ENCODE results near the gene SUPT16H.
"Not testable (repeated sequence)": the region's sequence is repeated elsewhere in the genome, so short reads cannot be mapped to it uniquely, and the experiment has no call there.

SUPT16H gene

DNA sequence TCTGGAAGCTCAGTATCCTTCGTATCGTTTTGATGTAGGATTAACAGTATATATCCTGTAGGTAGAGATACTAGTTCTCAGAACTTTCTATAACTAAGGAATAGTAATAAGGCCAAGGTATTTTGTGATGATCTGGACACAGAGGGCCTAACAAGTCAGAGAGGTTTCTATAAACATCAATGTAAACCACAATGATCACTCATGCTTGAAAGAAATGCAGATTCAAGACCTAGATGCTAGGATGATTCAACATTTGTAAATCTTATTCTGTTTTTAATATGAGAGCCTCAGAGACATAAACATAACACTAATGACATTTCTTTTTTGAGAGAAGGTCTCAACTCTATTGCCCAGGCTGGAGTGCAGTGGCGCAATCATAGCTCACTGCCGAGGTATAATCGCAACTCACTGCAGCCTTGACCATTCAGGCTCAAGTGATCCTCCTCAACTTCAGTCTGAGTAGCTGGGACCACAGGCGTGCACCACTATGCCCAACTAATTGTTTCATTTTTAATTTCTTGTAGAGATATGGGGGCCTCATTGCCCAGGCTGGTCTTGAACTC lies 16.2 kb downstream of the SUPT16H start:
- no peak for DNase-seq (ENCODE audit: low spot score)

DNA sequence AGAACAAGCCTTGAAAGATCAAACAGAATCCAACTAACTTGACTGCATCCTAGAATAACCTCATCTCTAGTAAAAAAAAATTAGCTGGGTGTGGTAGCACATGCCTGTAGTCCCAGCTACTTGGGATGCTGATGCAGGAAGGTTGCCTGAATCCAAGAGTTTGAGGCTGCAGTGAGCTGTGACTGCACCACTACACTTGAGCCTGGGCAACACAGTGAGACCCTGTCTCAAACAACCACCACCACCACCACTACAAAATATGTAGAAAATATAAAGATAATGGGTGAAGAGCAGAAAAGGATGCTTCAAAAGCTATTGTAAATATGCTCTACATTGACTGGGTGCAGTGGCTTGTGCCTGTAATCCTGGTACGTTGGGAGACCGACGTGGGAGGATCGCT lies 27.3 kb downstream of the SUPT16H start:
- no peak for DNase-seq (ENCODE audit: low spot score)

DNA sequence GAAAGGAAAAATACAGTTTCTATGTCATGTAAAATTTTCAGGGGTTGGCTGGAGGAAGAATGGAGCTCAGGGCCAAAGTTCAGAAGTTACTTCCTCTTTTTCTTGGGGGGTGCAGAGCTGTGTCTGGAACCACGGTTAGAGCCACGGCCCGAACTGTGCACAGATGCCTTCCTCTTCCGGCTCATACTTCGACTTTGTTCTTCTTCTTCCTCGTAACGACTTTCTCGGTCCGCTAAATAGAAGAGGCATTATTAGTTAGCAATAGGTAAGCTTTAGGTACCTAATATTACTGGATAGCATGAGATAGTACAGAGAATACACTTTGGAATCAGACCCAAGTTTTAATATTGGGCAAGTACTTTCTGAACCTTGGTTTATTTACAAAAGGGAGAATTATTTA lies 31.2 kb downstream of the SUPT16H start:
- DNase-seq (ENCODE audit: low spot score): no peak

DNA sequence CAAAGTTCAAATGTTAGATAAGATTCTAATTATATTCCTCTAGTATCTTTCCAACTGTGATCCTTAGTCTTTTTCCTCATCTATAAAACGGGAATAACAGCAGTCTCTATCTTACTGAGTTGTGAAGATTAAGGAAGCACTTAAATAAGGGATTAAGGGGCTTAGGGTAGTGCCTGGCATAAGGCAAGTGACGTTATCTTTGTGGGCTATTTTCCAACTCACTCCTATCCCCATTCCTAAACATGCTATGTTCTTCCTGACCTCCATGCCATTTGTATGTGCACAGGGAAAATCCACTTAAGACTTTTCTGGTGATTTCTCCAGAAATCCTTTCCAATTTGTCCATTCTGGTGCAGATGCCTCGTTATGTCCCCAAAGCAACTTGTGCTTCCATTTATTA lies 33.3 kb downstream of the SUPT16H start:
- DNase-seq (ENCODE audit: low spot score): no peak

DNA sequence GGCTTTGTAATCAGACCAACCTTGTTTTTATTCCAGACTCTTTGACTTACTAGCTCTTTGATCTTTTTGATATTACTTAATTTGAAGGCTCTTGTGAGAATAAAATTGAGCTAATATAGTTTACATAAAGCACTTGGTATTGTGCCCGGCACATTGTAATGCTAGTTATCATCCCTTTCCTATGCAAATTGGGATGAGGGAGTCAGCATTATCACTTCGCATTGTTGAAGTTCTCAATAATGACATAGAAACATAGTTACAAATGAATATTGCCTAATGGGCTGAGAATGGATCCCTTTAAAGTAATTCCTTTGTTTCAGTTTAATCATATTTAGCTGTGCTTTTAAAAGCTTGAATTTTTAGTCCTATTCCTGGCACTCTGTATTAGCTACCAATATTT lies 36.6 kb downstream of the SUPT16H start:
- no peak for DNase-seq (ENCODE audit: low spot score)

DNA sequence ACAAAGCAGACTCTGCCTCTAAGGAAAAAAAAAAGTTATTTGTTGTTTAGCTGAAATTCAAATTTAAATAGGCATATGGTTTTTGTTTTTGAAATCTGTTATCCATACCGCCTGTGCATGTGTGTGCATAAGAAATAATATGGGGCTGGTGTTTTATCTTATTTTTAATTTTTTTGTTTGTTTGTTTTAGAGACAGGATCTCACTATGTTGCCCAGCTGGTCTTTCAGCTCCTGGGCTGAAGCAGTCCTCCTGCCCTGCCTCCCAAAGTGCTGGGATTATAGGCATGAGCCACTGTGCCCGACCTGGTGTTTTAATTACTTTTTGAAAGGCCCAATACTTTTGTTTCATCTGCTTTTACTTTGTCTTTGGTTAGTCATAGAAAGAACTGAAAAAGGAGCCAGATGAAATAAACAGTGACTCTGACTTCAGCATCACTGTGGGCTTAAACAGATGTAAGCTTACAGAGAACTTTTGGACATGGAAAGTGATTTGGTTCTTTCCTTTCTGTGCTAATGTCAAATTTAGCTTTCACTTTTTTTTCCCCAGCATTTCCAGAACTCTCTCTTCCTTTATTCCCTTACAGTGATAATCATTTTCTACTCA lies 37.2 kb downstream of the SUPT16H start:
- no peak for DNase-seq (ENCODE audit: low spot score)

DNA sequence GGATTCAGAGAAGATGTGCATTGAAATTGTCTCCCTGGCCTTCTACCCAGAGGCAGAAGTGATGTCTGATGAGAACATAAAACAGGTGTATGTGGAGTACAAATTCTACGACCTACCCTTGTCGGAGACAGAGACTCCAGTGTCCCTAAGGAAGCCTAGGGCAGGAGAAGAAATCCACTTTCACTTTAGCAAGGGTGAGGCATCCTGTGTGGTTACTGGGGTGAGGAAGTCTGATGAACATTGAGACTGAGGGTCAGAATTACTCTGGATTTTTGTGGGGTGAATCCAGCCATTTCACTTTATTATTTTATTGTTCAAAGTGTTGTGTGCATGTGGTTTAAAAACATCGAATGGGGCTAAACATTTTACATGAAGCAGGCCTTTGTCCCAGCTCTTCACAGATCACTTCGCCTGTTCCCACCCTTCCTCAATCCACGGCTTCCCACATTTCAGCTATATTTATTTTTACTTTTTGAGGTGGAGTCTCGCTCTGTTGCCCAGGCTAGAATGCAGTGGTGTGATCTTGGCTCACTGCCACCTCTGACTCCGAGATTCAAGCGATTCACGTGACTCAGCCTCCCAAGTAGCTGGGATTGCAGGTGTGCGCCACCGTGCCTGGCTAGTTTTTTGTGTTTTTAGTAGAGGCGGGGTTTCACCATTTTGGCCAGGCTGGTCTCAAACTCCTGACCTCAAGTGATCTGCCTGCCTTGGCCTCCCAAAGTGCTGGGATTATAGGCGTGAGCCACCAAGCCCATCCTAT lies 40.6 kb downstream of the SUPT16H start:
- DNase-seq (ENCODE audit: low spot score): no peak

DNA sequence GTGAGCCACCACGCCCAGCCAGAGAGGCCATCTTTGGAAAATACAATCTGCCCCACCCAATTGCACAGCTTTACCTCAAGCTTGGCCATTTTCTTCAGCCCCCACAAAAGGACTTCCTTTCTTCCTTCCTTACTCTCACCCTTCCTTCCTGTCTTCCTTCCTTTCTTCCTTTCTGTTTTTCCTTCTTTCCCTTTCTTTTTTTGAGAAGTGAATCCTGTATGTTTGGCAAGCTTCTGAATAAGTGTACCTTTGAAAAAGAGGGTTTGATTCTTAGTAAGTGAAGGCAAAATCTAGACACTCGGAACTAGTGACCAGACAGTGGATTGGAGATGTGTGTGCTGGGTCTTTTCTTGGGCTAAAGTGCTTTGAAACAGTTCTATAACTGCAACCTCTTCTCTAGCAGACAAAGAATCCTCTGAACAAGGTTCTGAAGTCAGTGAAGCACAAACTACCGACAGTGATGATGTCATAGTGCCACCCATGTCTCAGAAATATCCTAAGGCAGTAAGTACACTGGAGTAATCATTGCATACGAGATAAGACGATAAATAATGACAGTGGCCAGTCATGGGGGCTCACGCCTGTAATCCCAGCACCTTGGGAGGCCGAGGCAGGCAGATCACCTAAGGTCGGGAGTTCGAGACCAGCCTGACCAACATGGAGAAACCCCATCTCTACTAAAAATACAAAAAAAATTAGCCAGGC lies 49.5 kb downstream of the SUPT16H start:
- DNase-seq (ENCODE audit: low spot score): no peak

DNA sequence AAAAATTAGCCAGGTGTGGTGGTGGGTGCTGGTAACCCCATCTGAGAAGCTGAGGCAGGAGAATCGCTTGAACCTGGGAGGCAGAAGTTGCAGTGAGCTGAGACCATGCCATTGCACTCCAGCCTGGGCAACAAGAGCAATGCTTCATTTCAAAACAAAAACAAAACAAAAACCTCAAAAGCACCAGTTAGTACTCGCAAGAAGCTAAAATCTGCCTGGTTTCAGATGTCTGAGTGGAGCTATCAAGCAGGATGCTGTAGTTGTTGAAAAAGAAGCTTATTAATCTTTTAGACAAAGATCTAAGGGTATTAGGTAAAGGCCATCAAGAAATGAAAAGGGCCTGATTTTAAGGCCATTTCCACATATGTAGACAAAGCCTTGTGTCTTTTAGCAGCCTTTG lies 50.9 kb downstream of the SUPT16H start:
- DNase-seq (ENCODE audit: low spot score): no peak

DNA sequence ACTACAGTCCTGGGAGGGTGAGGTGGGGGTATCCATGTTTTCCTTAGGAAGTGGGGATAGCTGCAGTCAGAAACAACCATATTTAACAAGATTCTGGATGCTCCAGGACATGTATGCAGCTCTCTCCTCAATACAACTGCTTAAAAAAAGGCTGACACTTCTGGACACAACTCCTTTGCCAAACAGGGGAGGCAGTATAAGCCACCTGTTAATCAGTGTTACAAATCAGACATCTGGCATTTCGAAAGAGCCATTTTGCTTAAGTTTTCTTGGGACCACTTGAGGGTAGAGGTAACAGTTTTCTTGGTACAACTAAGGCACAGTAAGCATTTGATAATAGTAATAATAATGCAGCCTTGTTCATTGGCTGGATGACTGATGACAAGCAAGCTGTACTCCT lies 56.8 kb downstream of the SUPT16H start:
- DNase-seq (ENCODE audit: low spot score): no peak

DNA sequence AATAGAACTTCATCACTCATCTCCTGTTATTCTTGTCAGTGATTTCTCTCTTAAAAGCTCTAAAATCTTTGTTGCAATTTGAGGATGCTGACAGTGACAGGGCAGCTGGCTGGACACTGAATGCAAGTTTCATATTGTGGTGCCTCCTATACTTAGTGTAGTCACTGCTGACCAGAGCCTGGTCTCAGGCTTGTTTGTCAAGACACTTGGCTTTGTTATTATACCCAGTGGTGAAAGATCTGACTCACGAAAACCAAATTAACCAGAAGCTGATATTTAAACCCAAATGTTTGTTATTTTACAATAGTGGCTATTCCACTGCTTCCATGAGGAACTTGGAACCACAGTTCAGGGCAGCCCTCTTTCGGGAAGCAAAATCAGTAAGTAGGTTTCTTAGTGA lies 61.1 kb downstream of the SUPT16H start:
- no peak for DNase-seq (ENCODE audit: low spot score)

DNA sequence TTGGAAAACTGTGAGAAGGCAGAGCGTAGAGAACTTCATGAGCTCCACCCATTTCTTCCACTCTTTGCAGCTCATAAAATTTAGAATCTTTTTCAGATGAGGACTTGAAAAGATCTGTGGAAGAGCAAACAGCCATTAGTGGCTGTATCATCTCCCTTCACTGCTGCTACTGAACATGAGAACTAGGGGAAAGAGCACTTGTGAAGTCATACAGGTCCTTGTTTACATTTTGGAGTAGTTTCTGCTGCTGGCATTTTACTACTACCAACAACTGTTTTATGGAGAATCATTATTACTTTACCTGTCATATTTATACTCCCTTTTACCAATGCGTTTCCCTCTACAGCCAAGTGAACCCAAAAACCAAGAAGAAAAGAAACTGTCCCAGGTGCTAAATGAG lies 62.9 kb downstream of the SUPT16H start:
- no peak for DNase-seq (ENCODE audit: low spot score)

DNA sequence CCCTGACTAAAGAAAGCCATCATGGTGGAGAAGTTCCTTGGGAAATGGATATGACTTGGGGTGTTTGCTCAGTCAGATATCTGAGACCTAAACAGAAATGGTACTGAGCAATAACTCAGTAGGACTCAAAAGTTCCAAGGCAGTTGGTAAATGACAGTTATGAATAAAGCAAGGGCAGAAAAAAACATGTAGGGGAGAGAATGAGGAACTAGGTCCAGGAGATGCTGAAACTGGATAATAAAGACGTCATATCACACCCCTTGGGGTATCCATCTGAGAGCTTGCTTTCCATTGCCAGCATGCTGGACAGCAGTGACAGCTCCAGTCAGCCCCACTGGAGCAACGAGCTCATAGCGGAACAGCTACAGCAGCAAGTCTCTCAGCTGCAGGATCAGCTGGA lies 66.4 kb downstream of the SUPT16H start:
- no peak for DNase-seq (ENCODE audit: low spot score)

DNA sequence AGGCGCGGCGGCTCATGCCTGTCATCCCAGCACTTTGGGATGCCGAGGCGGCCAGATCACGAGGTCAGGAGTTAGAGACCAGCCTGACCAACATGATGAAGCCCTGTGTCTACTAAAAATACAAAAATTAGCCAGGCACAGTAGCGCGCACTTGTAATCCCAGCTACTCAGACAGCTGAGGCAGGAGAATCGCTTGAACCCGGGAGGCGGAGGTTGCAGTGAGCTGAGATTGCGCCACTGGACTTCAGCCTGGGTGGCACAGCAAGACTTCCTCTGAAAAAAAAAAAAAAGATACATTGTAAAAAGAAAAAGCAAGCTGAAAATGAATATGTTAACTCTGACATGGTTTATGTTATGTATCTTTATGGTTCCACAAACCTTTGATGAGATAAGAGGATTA lies 70.3 kb downstream of the SUPT16H start:
- DNase-seq (ENCODE audit: low spot score): no peak

DNA sequence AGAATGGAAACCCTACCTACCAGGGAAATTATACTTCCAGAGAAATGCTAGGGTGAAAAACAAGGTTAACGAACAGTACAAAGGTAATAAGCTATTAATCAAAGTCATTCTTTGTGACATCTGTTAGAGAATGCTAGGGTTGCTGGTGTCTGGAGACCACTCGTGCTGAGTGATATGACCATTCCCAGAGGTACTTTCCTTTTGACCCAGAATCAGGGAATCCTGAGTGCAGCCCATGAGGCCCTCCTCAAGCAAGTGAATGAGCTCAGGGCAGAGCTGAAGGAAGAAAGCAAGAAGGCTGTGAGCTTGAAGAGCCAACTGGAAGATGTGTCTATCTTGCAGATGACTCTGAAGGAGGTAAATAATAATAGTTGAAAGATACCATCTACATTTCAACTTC lies 72.2 kb downstream of the SUPT16H start:
- DNase-seq (ENCODE audit: low spot score): no peak

DNA sequence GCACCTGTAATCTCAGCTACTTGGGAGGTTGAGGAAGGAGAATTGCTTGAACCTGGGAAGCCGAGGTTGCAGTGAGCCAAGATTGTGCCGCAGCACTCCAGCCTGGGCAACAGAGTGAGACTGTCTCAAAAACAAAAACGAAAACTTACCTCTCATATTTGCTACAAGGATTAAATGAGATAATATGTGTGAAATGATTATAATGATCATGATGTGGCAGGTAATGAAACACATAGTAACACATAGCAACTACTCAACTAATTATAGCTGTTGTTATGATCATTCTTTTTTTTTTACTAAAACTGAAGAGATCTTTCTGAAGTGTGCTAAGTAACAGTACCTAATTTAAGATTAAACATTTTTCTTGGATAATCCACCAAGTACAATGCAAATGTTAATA lies 73.9 kb downstream of the SUPT16H start:
- no peak for DNase-seq (ENCODE audit: low spot score)

DNA sequence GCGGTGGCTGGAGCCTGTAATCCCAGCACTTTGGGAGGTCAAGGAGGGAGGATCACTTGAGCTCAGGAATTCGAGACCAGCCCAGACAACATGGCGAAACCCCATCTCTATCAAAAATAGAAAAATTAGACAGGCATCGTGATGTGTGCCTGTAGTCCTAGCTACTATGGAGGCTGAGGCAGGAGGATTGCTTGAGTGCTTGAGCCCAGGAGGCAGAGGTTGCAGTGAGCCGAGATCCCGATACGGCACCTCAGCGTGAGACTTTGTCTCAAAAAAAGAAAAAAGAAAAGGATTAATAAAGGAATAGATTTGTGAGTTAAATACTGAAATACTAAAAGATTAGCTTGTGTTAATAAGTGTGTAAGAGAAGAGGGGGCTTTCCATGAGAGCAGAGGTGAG lies 74.6 kb downstream of the SUPT16H start:
- no peak for DNase-seq (ENCODE audit: low spot score)

DNA sequence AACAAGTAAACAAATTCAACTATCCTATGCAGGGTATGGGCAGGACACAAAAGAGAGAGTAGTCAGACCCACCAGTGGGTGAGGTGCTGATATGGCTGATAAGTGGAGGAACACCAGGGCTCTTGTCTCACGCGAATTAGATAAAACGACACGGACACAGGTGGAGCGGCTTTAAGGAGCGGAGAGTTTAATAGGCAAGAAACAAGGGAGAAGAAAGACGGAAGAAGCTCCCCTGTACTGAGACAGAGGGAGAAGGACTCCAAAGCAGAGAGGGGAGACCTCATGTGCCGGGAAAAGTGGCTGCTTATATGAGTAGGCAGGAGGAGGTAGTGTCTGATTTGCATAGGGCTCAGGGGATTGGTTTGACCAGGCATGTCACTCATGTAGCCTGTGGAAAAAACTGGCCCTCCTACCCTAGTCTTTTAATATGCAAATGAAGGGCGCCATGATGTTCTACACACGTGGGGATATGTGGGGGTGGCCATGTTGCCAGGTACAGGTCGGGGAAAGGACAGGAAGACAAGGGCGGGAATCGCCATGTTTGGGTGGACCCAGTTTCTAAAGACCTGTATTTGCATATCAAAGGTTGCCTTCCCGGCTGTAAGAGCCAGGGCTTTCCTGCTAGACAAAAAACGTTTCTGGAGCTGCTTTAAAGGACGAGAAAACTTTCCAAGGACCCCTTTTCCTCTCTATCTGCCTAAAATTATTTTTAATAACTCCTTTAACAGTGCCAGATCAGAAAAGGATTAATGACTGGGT lies 75.2 kb downstream of the SUPT16H start:
- peak; percentile 73 for DNase-seq (ENCODE audit: low spot score)

DNA sequence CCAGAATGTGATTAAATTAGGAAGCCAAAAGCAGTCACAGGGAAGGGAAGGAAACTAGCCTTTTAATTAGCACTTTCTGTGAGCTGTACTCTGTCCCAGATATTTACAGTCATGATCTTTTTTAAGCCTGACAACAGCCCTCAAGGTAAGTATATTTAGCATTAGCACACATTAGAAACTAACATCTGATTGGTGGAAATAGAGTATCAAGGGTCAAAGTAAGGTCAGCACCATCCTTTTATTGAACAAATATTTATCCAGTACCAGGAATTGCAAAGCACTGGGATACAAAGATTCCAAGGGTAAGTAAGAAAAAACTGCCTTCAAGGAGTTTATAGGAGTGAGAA lies 75.7 kb downstream of the SUPT16H start:
- DNase-seq (ENCODE audit: low spot score): no peak

DNA sequence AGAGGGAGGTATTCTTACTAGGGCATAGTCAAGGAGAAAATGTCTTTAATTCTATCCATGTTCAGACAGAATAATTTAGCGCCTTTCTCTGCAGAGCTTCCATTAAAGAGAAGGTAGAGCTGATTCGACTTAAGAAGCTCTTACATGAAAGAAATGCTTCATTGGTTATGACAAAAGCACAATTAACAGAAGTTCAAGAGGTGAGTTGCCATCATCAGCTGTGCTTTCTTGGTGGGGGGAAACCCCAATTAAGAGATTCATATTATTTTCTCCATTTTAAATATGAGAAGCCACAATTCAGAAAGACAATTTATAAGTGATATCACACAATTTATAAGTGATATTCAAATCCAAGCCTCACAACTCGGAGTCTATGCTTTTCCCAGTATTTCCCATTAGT lies 76.2 kb downstream of the SUPT16H start:
- no peak for DNase-seq (ENCODE audit: low spot score)

DNA sequence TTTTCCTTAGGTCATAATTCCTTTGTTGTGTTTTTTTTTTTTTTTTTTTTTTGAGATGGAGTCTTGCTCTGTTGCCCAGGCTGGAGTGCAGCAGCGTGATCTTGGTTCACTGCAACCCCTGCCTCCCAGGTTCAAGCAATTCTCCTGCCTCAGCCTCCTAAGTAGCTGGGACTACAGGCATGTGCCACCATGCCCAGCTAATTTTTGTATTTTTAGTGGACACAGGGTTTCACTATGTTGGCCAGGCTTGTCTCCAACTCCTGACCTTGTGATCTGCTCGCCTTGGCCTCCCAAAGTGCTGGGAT lies 81.0 kb downstream of the SUPT16H start:
- DNase-seq (ENCODE audit: low spot score): not testable (repeated sequence)

DNA sequence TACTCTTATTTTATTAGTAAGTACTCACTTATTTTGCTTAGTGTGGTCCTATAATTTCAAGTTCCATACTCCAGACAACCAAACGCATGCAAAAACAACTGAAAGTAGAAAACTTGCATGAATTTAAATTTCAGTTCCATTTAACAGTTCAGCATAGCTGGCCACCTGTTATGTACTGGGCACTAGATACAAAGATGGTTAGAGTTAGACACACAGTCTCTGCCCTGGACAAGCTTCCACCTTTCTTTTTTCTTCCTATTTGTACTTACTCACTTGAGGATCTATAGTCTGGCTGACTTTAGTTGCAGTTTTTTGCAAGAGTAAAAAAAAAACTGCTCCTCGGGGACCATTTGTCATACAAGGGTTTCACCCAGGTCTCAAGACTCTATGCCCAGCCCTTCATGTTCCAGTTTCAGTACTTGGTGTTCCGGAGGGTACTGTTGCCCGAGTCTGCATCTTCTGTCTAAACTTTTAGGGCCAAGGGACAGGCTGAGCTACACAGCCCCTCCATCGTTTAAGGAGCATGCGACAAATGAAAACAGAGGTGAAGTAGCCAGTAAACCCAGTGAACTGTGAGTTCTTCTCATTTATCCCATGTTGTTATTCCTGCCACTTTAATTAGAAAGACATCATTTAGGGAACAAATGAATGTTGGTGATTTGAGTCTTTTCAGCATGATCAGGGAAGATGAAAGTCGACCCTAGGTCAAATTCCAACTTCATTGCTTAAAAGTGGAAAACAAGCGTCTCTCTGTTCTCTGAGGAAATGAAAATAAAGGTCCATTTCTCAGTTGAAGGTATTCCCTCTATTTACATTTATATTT lies 81.6 kb downstream of the SUPT16H start:
- DNase-seq (ENCODE audit: low spot score): no peak
